CD4-positive, alpha-beta T cell treated with Interleukin-2 at 100 ng/mL for 4 hours (primary cell): ENCODE data around the gene JAZF1.
"Not testable (repeated sequence)": the region's sequence is repeated elsewhere in the genome, so short reads cannot be mapped to it uniquely, and the experiment has no call there.

Source experiments
- DNase-seq: peaks from one replicate; pipeline ENCODE4 v3.0.0-alpha.2; 2020; ENCODE audit warnings: low spot score

Gene JAZF1

DNA sequence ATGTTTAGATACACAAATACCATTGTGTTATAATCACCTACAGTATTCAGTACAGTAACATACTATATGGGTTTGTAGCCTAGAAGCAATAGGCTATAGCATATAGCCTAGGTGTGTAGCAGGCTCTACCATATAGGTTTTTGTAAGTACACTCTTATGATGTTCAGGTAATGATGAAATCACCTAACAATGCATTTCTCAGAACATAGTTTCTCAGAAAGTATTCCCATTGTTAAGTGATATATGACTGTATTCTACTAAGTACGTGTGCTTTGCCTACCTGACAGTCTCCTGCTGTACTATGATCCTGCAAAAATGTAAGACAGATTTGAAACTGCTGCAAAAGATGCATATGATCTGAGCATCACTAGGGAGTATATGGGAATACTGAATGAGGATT is 137.9 kb downstream of the JAZF1 start:
- no peak for DNase-seq

DNA sequence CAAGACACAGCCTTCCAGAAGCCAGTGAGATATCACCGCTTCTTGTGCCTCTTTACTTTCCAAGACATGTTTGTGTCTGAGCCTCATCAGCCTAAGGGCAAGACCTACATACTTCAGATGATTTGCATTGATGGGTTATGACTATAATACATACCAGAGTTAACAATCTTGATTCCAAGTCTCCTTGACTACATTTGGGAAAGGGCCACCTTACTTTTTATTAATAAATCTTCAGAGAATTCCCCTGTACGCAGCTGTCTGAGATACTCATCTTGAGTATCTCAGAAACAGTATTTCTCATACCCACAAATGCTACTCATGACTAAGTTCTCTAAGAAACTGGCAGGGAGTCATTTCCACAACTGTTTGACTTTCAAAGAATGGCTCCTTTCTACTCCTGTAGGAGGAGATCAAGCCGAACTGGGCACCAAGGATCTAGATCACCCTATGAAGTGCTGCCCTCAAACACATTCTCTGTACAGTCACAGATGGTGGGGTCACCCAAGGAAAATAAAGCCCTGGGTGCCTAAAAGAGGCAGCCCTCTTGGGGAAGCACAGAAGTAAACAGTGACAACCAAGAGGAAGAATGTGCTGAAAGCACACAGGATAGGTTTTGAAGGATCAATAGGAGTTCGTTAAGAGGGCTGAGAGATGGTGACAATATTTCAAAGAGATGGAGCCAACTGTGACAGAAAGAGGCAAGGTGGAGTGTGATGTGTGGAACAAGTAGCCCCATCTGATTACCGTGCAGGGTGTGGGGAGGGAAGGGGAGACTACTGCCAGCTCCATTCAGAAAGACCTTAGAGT is 138.9 kb downstream of the JAZF1 start:
- no peak for DNase-seq

DNA sequence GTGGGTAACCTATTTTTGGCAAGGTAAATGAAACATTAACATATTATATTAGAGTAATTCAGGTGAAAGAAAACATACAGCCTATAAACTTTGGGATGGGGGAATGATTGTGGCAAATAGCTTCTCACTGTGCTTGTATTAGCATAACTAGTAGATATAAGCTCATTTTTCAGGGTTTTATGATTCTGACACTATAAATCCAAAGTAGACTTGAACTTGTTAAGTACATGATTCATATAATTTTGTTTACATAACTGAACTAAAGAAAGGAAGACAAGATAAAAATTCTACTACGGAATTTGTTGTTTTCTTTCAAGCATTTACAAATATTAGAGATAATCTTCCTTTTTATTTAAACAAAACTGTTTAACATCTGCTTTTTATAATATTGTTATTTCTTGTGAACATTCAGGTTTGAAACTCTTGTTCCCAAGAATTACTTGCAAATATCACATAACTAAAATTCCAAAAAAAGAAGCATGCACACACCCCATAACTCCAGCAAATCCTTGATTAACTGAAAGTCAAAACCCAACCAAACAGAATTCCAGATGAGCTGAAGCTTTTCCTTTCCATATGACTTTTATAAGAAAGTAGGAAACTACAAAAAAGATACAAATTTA is 142.3 kb downstream of the JAZF1 start:
- no peak for DNase-seq

- peak; percentile 60 for DNase-seq
These were observed 143.2 kb downstream of the JAZF1 start for GRCh38 chr7:28037220-28038010.

GRCh38 chr7:28036696-28037095 is 143.9 kb downstream of the JAZF1 start:
- no peak for DNase-seq

DNA sequence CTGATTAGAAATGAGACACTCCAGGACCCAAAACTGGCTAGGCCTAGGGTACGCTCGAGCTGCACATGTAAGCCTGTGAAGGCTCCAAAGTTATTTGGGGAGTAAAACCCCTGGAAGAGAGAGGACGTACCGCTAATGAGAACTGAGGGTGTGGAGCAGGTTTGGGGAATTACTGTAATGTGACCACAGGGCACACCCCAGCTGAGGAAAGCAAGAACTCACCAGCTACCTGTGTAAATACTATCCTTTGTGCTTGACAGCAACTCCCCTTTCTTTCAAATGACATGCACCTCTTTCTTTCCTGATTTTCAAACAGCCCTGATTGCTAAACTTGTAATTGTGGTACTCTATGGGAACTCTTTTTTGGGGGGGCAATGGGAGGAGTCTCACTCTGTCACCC is 147.2 kb downstream of the JAZF1 start:
- no peak for DNase-seq

GRCh38 chr7:28032738-28033380 is 147.7 kb downstream of the JAZF1 start:
- no peak for DNase-seq

DNA sequence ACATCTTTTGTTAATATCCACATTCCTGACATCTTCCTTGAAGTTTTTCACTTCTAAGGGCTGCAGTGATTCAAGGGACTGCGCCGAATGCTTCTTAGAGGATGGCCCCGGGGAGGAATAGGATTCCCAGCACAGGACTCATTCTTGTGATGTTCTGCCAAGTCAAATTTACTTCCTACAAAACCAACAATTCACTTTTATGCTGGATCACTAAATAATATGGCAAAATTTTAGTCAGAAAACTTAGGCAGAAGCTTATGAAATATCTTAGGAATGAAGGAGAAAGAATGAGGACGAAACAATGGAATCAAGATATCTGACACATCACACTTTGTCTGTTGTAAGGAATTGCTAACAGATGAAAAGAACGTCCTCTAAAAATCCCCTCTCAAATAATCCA is 151.5 kb downstream of the JAZF1 start:
- no peak for DNase-seq

DNA sequence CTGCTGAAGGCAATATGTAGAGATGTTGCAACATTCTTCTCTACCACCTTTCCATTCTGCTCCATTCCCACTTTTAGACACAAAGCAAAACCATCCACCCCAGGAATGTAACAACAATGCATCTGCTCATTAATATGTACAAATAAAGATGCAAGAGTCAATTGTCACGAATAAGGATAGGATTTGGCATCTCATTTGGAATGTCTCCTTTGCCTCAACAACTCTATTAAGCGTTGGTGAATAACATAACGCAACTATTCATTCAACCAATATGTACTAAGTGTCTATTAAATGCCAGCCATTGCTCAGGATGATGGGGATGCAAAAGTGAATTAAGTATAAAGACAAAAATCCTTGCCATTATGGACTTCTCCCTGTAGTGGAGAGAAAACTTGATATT is 152.1 kb downstream of the JAZF1 start:
- no peak for DNase-seq

- no peak for DNase-seq
These were observed 154.4 kb downstream of the JAZF1 start for GRCh38 chr7:28026237-28026636.

DNA sequence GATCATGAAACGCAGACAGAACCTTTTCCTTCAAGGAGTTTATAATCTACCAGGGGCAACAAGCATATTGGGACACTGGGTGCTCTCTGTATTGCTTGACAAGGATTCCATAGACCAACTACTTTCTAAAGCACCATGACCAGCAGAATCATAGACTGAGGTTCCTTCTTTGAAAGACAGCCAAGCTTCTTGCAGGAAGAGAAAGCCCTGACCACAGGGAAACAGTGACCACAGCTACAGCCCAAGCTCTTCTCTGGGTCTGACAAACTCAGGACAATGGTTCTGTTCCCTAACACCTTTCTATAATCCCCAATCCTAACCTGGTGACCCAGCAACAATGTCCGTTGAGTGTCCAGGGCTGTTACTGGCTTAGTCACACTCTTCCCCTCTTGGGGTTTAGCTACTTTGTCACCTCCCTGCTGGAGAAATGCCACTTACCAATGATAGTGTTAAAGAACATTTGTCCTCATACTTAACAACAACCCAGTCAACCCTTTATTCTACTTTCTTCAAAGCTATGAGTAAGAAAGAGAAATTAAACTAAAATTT is 155.7 kb downstream of the JAZF1 start:
- no peak for DNase-seq

- peak; percentile 59 for DNase-seq
These were observed 160.2 kb downstream of the JAZF1 start for GRCh38 chr7:28020302-28020940.

DNA sequence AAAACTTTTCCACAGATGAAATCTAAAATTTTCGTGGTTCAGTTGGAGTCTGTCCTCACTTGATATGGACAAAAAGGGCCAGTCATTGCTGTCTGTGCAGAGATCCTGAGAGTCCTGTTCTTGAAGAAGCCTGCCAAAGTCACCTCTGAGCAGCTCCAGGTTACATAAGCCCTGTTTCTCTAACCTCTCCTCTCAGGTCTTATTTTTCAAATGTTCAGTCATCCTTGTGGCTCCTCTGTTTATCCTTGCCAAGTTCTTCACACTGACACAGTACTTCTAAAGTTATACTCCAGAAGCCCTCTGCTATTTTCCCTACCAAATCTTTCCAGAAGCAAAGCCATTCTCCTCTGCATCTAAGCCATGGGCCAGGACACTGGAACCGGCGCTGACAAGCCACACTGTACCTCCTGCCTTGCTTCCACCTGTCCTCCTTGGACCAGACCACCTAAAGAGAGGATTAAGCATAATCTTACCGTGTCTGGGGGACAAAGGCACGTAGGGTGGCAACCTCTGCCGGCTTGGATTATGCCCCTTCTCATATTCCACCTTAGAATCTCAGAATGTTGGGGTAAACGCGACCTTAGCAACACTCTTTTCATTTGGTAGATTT is 161.6 kb downstream of the JAZF1 start:
- DNase-seq, result no peak

GRCh38 chr7:28018446-28018845 is 162.1 kb downstream of the JAZF1 start:
- no peak for DNase-seq

DNA sequence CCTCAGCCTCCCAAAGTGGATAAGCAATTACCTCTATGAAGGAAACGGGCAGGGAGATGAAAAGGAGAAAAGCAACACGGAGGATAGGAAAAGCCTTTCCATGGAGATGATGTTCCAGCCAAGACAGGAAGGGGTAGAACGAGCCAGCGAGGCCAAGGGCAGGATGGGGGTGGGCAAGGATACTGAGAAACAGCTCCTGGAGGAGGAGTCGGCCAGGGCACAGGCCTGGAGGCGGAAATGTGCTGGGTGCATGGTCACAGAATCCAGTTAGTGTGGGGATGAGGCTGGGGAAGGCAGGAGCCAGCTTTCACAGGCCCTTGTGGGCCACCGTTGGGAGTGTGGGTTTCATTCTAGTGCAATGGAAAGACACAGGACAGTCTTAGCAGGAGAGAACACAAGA is 162.6 kb downstream of the JAZF1 start:
- no peak for DNase-seq

DNA sequence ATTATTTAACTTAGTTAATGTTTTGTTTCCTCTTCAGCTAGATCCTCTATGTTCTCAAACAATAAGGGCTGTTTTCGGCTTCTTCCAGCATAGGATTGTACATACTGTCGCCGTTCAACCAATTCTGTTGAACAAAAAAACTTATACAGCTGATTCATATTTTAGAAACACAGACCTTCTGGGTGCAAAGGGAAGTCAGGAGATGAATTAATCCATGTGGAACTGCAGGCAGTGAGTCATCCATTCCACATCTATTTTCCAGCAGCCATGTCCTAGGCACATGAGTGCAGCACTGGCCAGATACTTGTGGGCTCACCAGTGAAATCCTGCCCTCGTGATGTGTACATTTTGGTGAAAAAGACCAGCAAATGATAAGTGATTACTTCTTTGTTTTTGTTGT is 163.2 kb downstream of the JAZF1 start:
- DNase-seq, result no peak

DNA sequence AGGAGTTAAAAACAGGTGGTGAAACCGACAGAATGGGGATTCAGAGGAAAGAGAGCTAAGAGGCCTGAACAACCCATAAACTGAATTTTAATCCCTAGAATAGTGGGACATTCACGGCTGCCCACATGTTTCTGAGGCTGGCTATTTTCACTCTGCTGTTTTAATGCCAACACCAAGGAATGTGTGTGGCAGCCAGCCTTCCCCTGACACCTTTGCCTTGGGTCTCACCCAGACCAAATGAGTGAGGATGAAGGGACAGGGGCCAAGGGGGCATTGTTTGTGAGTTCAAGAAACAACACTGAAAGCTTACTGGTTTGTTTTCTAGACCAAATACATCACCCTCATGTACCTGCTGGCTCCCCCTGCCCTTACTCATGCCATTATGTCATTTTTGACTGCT is 164.3 kb downstream of the JAZF1 start:
- no peak for DNase-seq

DNA sequence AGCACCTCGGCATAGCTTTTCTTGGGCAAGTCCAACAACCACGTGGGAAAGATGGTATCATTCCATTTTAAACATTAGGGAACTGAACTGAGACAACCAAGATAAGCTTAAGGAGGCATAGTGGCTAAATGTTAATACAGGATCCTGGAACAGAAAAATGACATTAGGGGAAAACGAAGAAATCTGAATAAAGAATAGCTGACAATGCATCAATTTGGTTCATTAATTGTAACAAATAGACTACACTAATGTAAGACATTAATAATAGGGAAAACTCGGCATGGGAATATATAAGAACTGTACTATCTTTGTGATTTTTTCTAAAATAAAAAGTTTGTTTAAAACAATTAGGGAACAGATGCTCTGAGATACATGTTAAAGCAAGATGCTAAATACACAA is 165.4 kb downstream of the JAZF1 start:
- DNase-seq, result no peak

DNA sequence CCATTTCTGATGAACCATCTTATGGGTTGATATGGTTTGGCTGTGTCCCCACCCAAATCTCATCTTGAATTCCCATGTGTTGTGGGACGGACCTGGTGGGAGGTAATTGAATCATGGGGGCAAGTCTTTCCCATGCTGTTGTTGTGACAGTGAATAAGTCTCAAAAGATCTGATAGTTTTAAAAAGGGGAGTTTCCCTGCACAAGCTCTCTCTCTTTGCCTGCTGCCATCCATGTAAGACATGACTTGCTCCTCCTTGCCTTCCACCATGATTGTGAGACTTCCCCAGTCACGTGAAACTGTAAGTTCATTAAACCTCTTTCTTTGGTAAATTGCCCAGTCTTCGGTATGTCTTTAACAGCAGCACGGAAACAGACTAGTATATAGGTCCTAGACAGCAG is 166.3 kb downstream of the JAZF1 start:
- not testable (repeated sequence) for DNase-seq

DNA sequence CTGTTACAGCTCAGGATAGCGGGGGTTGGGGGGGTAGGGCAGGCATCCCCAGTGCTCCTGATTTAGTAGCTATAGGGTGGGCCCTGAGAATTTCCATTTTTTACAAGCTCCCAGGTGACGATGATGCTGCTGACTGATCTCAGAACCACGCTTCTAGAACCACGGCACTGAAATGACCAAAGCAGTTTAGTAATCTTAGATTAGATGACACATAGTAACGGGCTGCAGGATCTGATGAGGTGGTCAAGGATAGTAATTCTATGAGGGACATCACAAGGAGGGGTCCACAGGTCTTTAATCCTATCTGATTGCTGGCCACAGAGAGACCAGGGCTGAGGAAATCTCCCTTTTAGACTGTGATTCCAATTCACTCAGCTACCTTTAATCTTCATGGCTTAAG is 167.2 kb downstream of the JAZF1 start:
- DNase-seq, result no peak

DNA sequence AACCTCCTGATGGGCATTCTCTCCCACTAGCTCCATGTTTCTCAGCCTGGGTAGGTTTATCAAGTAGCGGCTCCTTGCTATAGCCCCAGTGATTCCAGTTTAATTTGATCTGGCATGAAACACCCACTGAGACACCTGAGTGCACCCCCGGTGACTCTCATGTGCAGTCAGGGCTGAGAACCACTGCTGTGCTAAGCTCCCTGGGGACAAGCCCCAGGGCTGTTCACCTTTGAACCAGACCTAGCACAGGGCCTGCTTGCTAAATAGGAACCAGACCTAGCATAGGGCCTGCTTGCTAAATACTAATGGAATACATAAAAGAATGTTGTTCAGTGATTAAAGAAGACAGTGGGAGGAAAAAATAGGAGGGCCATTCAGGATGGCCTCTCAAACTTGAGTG is 167.6 kb downstream of the JAZF1 start:
- DNase-seq, result no peak
